ENCODE data around the gene KCTD21. TPM values are rescaled to one million over a fixed set of nuclear protein-coding genes. Genes with fewer than 3 reads are reported as not detected.

KCTD21 gene
- total RNA-seq, 2 experiments from 2014 or later, result 3.9 to 4.9 TPM

DNA sequence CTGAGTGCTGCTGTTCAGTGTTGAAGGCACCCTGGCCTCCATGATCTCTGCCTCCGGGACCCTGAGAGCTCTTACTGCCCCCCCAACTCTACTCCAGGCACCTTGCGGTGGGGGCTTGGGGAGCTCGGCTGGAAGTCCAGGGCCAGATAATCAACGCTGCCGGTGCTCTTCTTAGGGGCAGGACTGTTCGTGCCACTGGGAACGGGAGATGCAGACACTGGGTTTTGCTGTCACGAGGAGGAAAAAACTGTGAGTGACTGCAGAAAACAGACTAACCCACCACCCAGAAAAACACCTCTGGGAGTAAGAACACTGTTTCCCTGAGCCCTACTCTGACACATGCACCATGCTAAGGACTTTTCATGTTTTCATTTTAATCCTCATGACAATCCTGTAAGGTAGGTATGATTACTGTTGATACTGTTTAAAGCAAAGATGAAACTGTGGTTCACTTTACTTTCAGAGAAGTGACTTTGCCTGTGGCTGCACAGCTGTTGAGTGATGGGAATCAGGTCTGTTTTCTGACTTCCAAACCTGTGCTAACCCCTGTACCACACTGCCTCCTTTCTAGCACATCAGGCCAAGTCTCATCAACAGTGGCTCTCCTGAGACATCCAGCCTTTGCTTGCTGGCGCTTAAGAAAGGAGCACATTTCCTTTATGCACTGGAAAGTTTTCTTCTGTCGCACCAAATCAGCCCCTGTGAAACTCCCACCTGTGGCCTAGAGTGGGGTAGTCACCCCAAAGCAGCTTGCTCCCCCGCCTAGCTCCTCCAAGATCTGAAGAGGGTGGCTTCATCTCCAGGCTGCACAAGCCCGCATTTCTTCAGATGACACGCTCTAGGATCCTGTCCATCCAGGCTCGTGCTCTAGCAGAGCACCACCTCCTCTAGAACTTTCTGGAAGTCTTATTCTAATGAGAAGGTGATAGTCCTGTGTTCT, 32.1 kb upstream of the KCTD21 start:
- ChIA-PET CTCF (no interaction called here), POLR2A (no interaction called here)

GRCh38 chr11:78219493-78220217, 31.2 kb upstream of the KCTD21 start:
- CTCF ChIA-PET, result no interaction called here
- POLR2A ChIA-PET, result no interaction called here

GRCh38 chr11:78218707-78219492, 30.5 kb upstream of the KCTD21 start:
- POLR2A ChIA-PET, result no interaction called here
- CTCF ChIA-PET, result no interaction called here

DNA sequence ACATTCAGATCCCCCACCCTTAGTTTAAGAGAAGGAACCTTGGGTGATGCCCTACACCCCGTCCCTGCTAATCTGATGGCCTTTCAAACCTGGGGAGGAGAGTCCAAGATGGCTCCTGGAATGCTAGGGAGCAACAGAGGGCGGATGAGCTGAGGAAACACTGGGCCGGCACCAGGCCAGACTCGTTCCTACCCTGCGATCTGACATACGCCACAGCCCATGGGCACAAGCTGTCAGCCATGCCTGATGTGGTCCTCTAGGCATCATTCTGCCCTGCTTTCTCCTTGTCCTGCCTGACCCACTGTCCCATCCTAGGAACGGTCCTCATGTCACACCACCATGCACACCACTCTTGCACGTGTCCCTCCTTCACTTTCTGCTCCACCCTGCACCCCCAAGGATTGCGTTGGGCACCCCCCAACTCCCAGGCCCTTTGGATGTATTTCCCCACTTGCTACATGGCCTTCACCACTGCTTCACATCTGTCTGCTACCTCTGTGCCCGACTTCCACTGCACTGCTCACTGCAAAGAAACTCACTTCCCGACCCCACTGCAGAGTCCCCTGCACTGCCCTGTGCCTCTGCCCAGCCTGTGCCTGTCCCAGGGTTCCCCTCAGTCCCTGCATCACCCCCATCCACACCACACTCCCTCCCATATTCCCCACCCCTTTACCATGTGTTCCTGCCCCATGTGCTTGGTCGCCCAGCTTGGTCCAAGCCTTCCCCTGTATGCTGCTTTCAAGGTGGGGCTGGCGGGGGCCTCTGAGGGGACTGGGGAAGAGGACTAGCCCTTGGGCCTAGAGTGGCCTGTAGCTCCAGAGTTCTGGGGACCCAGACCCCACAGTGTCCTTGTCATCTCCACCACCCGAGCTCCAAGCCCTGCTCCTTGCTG, 29.5 kb upstream of the KCTD21 start:
- ChIA-PET CTCF (no interaction called here), POLR2A (no interaction called here)

- POLR2A ChIA-PET, result no interaction called here
- CTCF ChIA-PET, result no interaction called here
These were observed 28.3 kb upstream of the KCTD21 start for GRCh38 chr11:78216571-78217287.

GRCh38 chr11:78216021-78216420, 27.6 kb upstream of the KCTD21 start:
- POLR2A ChIA-PET, result no interaction called here
- CTCF ChIA-PET, result no interaction called here

- CTCF ChIA-PET, result interaction anchor here (0.6 kb wide), 1 partner anchor 245 kb away, joined by 3 read pairs; no protein-coding TSS in a partner anchor
- POLR2A ChIA-PET, result no interaction called here
These were observed 26.1 kb upstream of the KCTD21 start for GRCh38 chr11:78214331-78215194.

DNA sequence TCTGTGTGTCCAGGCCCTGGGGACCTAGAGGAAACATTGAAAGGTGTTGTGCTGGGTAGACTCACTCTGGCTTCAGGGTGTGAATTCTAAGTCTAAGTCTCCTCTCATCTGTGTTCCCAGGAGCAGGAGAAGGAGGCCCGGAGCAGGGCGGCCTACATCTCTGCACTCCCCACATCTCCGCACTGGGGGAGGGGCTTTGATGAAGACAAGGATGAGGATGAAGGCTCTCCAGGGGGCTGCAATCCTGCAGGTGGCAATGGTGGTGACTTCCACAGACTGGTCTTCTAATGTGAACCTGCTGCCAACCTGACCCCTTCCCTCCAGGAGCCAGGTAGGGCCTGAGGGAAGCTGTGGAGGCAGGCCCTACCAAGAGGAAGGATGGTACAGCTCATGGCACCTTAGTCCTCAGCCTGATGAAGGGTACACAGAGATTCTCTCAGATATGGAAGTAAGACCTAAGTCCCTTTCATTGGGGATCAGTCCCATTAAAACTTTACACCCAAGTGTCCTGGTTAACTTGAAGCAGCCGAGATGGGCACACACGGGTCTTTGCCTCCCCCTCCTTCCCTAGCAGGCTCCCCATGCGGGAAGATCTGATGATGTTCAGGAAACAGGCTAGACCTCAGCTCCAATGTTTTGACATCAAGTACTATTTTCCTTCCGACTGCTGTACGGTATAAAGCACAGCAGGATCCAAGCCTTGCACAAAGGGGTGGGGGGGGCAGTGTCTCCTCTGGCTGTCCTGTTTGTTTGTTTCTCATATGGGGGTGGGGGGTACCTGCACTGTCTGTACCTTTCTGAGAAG, 25.3 kb upstream of the KCTD21 start:
- CTCF ChIA-PET, result interaction anchor here (0.6 kb wide), 1 partner anchor 244 kb away, joined by 3 read pairs; no protein-coding TSS in a partner anchor
- POLR2A ChIA-PET, result no interaction called here

- POLR2A ChIA-PET, result no interaction called here
- CTCF ChIA-PET, result no interaction called here
These were observed 24.4 kb upstream of the KCTD21 start for GRCh38 chr11:78212586-78213371.

- POLR2A ChIA-PET, result no interaction called here
- CTCF ChIA-PET, result no interaction called here
These were observed 23.1 kb upstream of the KCTD21 start for GRCh38 chr11:78211565-78211964.

DNA sequence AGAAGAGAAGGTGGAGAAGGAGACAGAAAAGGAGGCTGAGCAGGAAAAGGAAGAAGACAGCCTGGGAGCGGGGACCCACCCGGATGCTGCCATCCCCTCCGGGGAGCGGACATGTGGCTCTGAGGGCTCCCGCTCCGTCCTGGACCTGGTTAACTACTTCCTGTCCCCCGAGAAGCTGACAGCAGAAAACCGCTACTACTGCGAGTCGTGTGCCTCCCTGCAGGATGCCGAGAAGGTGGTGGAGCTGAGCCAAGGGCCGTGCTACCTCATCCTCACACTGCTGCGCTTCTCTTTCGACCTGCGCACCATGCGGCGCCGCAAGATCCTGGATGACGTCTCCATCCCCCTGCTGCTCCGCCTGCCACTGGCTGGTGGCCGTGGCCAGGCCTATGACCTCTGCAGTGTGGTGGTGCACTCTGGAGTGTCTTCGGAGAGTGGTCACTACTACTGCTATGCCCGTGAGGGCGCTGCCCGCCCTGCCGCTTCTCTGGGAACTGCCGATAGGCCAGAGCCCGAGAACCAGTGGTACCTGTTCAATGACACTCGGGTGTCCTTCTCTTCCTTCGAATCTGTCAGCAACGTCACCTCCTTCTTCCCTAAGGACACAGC, 21.7 kb upstream of the KCTD21 start:
- CTCF ChIA-PET, result no interaction called here

GRCh38 chr11:78209478-78209877, 21.1 kb upstream of the KCTD21 start:
- ChIA-PET POLR2A (no interaction called here), CTCF (no interaction called here)

More for the DNA sequence above, 21.7 kb upstream of the KCTD21 start:
- POLR2A ChIA-PET, result no interaction called here

- ChIA-PET CTCF (no interaction called here), POLR2A (no interaction called here)
These were observed 20.1 kb upstream of the KCTD21 start for GRCh38 chr11:78208257-78209165.

DNA sequence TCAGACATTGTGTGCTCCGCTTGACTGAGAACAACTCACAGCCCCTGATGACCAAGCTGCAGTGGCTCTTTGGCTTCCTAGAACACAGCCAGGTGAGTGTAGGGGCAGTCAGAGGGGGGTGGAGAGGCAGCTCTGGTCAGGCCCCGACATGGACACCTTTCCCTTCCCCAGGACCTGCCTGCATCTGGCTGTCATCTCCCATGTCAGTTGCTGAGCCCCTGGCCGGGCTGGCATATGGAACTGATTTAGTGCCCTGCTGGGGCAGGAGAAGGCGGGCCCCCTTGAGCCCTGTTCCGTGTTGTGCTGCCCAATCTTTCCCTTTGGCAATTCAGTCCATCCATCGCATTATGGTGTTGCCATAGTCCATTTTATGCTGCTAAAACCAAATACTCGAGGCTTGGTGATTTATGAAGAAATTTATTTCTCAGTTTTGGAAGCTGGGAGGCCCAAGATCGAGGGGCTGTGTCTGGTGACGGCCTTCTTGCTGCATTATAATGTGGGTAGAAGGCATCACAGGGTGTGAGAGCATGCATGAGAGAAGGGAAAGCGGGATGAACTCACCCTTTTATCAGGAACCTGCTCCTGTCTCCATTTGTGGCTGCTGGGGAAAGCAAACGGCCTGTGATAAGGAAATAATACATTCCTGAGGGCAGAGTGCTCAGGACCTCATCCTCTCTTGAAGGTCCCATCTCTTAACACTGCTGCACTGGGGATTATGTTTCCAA, 19.3 kb upstream of the KCTD21 start:
- POLR2A ChIA-PET, result no interaction called here
- CTCF ChIA-PET, result no interaction called here
